H9 (cell line): ENCODE measurements around the gene MYLK. TPM values are rescaled to one million over a fixed set of nuclear protein-coding genes. Genes with fewer than 3 reads are reported as not detected.

Source experiments
- DNase-seq: peaks from one replicate; pipeline ENCODE4 v3.0.0-alpha.2; 2017
- H2AFZ ChIP-seq: one replicate; pipeline ENCODE4 v1.6.1; 2013; ENCODE audit warnings: mild to moderate bottlenecking, low read length, control low read depth, moderate library complexity
- H2AK5ac ChIP-seq: 2 replicates; pipeline ENCODE4 v1.6.1; 2013; ENCODE audit warnings: low read length, control low read depth, mixed read lengths; ENCODE audit not compliant: insufficient read length
- H2BK120ac ChIP-seq: one replicate; pipeline ENCODE4 v1.6.1; 2013; ENCODE audit warnings: low read depth, mild to moderate bottlenecking, low read length, control low read depth, inconsistent platforms; ENCODE audit not compliant: poor library complexity, severe bottlenecking
- H2BK12ac ChIP-seq: 2 replicates; pipeline ENCODE4 v1.6.1; 2013; ENCODE audit warnings: low read length, control low read depth, mixed read lengths, low read depth; ENCODE audit not compliant: insufficient read length
- H2BK15ac ChIP-seq: 2 replicates; pipeline ENCODE4 v1.6.1; 2013; ENCODE audit warnings: low read depth, low read length, control low read depth
- H2BK20ac ChIP-seq: one replicate; pipeline ENCODE4 v1.6.1; 2013; ENCODE audit warnings: low read depth, mild to moderate bottlenecking, low read length, control low read depth, inconsistent platforms; ENCODE audit not compliant: poor library complexity, severe bottlenecking
- H2BK5ac ChIP-seq: 2 replicates; pipeline ENCODE4 v1.6.1; 2013; ENCODE audit warnings: low read length, control low read depth, mixed read lengths; ENCODE audit not compliant: insufficient read length
- H3K14ac ChIP-seq: 2 replicates; pipeline ENCODE4 v1.6.1; 2013; ENCODE audit warnings: low read length, control low read depth; ENCODE audit not compliant: insufficient read depth
- H3K18ac ChIP-seq: 2 replicates; pipeline ENCODE4 v1.6.1; 2013; ENCODE audit warnings: low read depth, mild to moderate bottlenecking, mixed read lengths, low read length, control low read depth; ENCODE audit not compliant: insufficient read length
- H3K23ac ChIP-seq: 2 replicates; pipeline ENCODE4 v1.6.1; 2013; ENCODE audit warnings: low read length, control low read depth, mixed read lengths, low read depth; ENCODE audit not compliant: insufficient read length
- H3K23me2 ChIP-seq: 2 replicates; pipeline ENCODE4 v1.6.1; 2013; ENCODE audit warnings: low read depth, mild to moderate bottlenecking, mixed read lengths, low read length, control low read depth; ENCODE audit not compliant: insufficient read length, poor library complexity, severe bottlenecking
- H3K27ac ChIP-seq: 2 replicates; pipeline ENCODE4 v1.5.1; 2013; ENCODE audit warnings: low read length, control low read depth, mixed read lengths, low read depth; ENCODE audit not compliant: insufficient read length
- H3K27me3 ChIP-seq: 2 replicates; pipeline ENCODE4 v1.6.1; 2013; ENCODE audit warnings: low read length, control low read depth, inconsistent platforms; ENCODE audit not compliant: insufficient read depth
- H3K4ac ChIP-seq: 2 replicates; pipeline ENCODE4 v1.6.1; 2013; ENCODE audit warnings: low read depth, mild to moderate bottlenecking, control low read depth, inconsistent platforms, low read length, moderate library complexity
- H3K4me1 ChIP-seq: 2 replicates; pipeline ENCODE4 v1.6.1; 2013; ENCODE audit warnings: low read length, control low read depth, inconsistent platforms; ENCODE audit not compliant: insufficient read depth
- H3K4me2 ChIP-seq: 2 replicates; pipeline ENCODE4 v1.6.1; 2013; ENCODE audit warnings: low read length, control low read depth, mixed read lengths; ENCODE audit not compliant: insufficient read length, insufficient read depth
- H3K56ac ChIP-seq: 2 replicates; pipeline ENCODE4 v1.6.1; 2013; ENCODE audit warnings: low read depth, mild to moderate bottlenecking, mixed read lengths, low read length, control low read depth; ENCODE audit not compliant: insufficient read length
- H3K79me1 ChIP-seq: 2 replicates; pipeline ENCODE4 v1.6.1; 2013; ENCODE audit warnings: low read depth, mild to moderate bottlenecking, moderate library complexity, low read length, control low read depth, inconsistent platforms; ENCODE audit not compliant: insufficient read depth, poor library complexity, severe bottlenecking
- H3K79me2 ChIP-seq: 2 replicates; pipeline ENCODE4 v1.6.1; 2013; ENCODE audit warnings: low read length, control low read depth, inconsistent platforms; ENCODE audit not compliant: insufficient read depth
- H3K9ac ChIP-seq: 2 replicates; pipeline ENCODE4 v1.6.1; 2013; ENCODE audit warnings: low read length, control low read depth, mixed read lengths; ENCODE audit not compliant: insufficient read length; ENCODE audit errors: extremely low read depth
- H3K9me3 ChIP-seq: one replicate; pipeline ENCODE4 v1.6.1; 2013; ENCODE audit warnings: low read depth, low read length, inconsistent platforms; ENCODE audit not compliant: control insufficient read depth
- H3T11ph ChIP-seq: one replicate; pipeline ENCODE4 v1.6.1; 2013; ENCODE audit warnings: mild to moderate bottlenecking, low read length, control low read depth, inconsistent platforms
- H4K20me1 ChIP-seq: one replicate; pipeline ENCODE4 v1.6.1; 2013; ENCODE audit not compliant: control insufficient read depth, insufficient read length, insufficient read depth
- H4K5ac ChIP-seq: 2 replicates; pipeline ENCODE4 v1.6.1; 2013; ENCODE audit warnings: low read depth, mild to moderate bottlenecking, mixed read lengths, low read length, control low read depth; ENCODE audit not compliant: insufficient read length
- H4K8ac ChIP-seq: replicated peaks from 2 replicates; pipeline ENCODE4 v1.6.1; 2013; ENCODE audit warnings: low read length, control low read depth, mixed read lengths, low read depth; ENCODE audit not compliant: insufficient read length
- H4K91ac ChIP-seq: 2 replicates; pipeline ENCODE4 v1.6.1; 2013; ENCODE audit warnings: low read depth, mild to moderate bottlenecking, moderate library complexity, mixed read lengths, low read length, control low read depth; ENCODE audit not compliant: insufficient read length
- H3K27ac Mint-ChIP-seq, 3 experiments: 2 replicates in 2 of 3; 3 replicates in 1 of 3; pipeline ENCODE4 v1.8.0; 2020 to 2021; ENCODE audit warnings: mixed read lengths in 3 of 3, mild to moderate bottlenecking in 1 of 3, moderate library complexity in 1 of 3
- H3K27me3 Mint-ChIP-seq: 2 replicates; pipeline ENCODE4 v1.8.0; 2021; ENCODE audit warnings: low read depth, mild to moderate bottlenecking, moderate library complexity, mixed read lengths
- H3K36me3 Mint-ChIP-seq, 3 experiments: 2 replicates in 2 of 3; 3 replicates in 1 of 3; pipeline ENCODE4 v1.8.0; 2020 to 2021; ENCODE audit warnings: low read depth in 3 of 3, mixed read lengths in 3 of 3; ENCODE audit not compliant: insufficient read depth in 1 of 3
- H3K4me1 Mint-ChIP-seq, 2 experiments: 2 replicates each; pipeline ENCODE4 v1.8.0; 2020; ENCODE audit warnings: mixed read lengths in 2 of 2
- H3K4me3 Mint-ChIP-seq, 2 experiments: 2 replicates in 1 of 2; 3 replicates in 1 of 2; pipeline ENCODE4 v1.8.0; 2020 to 2021; ENCODE audit warnings: mild to moderate bottlenecking in 2 of 2, mixed read lengths in 2 of 2, moderate library complexity in 1 of 2
- H3K9me3 Mint-ChIP-seq, 2 experiments: 2 replicates in 1 of 2; 3 replicates in 1 of 2; pipeline ENCODE4 v1.8.0; 2020; ENCODE audit warnings: mild to moderate bottlenecking in 2 of 2, mixed read lengths in 2 of 2, moderate library complexity in 1 of 2
- CTCF ChIP-seq: fragments of 200-600 bp; sonication (generic); conservative IDR thresholded peaks from 3 replicates; pipeline ENCODE4 v1.8.0; 2021; ENCODE audit warnings: antibody characterized with exemption, mild to moderate bottlenecking
- WGBS: extraction: QIAGEN DNeasy Blood & Tissue Kit; methylation state at CpG from one replicate; pipeline ENCODE4 v1.1.7; 2013; ENCODE audit warnings: missing lambda C conversion rate, low lambda C conversion rate, mixed read lengths; ENCODE audit not compliant: insufficient read length; ENCODE audit errors: extremely low coverage; 5-methylcytosine and 5-hydroxymethylcytosine counted together
- total RNA-seq: library from RNA; stranded (reverse); gene quantifications from 2 replicates; pipeline ENCODE4 v1.2.1, GENCODE V29; 2021

MYLK gene
- total RNA-seq, 1 experiment from 2014 or later, result 10.1 TPM

DNA sequence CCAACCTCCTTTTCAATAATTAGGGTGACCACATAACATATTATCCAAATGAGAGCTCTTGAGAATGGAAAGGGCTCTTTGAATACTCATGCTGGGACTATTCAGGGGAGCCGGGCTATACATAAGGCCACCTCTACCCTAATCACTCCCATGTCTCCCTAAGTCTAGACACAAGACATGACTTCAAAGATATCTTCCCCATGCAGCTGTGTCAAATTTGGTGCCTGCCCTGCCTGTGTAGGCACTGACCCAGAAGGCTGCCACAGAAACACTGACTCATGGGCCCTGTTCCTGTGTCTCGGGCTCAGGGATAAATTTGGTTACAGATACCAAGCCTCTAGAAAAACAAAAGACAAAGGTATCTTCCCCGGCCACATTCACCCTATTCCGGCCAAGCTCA is 70.3 kb downstream of the MYLK start:
- Histone ChIP-seq H2BK20ac (no peak overlapping the region), H2BK12ac (no peak overlapping the region), H3K79me2 (no peaks in the 10 kb centered on the region), H3K9me3 (no peaks in the 10 kb centered on the region), H3K27ac (no peak overlapping the region), H3K4me2 (no peak overlapping the region), H4K8ac (no peak overlapping the region), H3K23ac (no peak overlapping the region), H4K5ac (no peak overlapping the region), H3K27me3 (no peaks in the 10 kb centered on the region), H3K4ac (no peak overlapping the region), H2BK5ac (no peak overlapping the region), H3K4me1 (no peaks in the 10 kb centered on the region), H2AFZ (no peak overlapping the region), H3K79me1 (no peaks in the 10 kb centered on the region), H3K56ac (no peak overlapping the region), H4K20me1 (no peaks in the 10 kb centered on the region), H2BK15ac (no peak overlapping the region), H2AK5ac (no peak overlapping the region), H4K91ac (no peak overlapping the region), H2BK120ac (no peak overlapping the region), H3K23me2 (no peaks in the 10 kb centered on the region), H3K18ac (no peak overlapping the region), H3K9ac (no peak overlapping the region), H3K14ac (no peak overlapping the region), H3T11ph (no peak overlapping the region)
- Mint-ChIP-seq H3K4me1 (peaks cover 6% of the 10 kb centered on the region in 2 experiments), H3K27ac (no peak overlapping the region), H3K9me3 (no peaks in the 10 kb centered on the region), H3K27me3 (no peaks in the 10 kb centered on the region), H3K4me3 (no peak overlapping the region), H3K36me3 (no peaks in the 10 kb centered on the region; a peak in 1 of 7 replicates)
- no peak for TF ChIP-seq CTCF
- DNase-seq, result no peak
- WGBS, result no CpG with 5 or more reads among the region's 4 CpGs
